ENCODE measurements around the gene CYP2W1. TPM values are rescaled to one million over a fixed set of nuclear protein-coding genes. Genes with fewer than 3 reads are reported as not detected.
"Not testable (repeated sequence)": the region's sequence is repeated elsewhere in the genome, so short reads cannot be mapped to it uniquely, and the experiment has no call there.

Gene CYP2W1
- polyA plus RNA-seq (ENCODE audit: insufficient read length in 3 of 3): 1 to 10 TPM; 1.1 to 2.6 (median 1.4) TPM

GRCh38 chr7:983004-983615, at the start of gene CYP2W1:
Gene CYP2W1 (plus strand): TSS chr7:983181. CDS start chr7:983212, 31 bp downstream.
- DNase-seq (ENCODE audit: low read depth in 3 of 3, low spot score in 2 of 3): no peak

DNA sequence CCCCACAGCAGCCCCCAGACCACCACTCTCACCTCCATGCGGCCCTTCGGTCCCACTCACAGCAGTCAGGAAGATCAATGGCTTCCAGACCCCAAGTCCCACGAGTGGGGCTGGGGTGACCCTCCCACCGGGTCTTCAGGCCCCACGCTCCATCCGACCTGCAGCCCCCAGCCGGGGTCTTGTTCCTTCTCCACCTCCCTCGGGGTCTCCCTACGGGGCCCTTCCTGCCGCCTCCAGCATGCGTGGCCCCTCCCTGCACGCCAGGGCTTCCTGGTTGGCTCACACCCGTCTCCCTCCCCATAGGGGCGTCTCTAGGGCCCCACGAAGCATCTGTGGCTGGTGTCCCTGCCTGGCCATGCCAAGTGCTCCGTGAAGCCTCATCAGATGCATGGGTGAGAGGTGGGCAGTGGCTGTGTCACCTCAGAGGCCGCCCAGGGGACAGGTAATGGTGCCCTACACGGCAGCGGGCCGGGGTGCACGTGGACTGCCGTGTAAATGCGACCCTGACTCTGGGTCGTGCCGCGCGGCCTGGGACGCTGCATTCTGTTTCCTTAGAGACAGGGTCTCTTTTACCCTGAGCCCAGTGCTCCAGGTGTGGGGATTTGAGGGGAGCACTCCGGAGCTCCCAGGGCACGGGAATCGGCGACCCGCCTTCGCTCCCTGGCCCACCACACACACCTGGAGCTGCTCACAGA, 48.4 kb upstream of the CYP2W1 start:
- no peak for DNase-seq (ENCODE audit: low read depth in 3 of 3, low spot score in 2 of 3)

- DNase-seq (ENCODE audit: low read depth in 3 of 3, low spot score in 2 of 3): no peak
Observed at GRCh38 chr7:935164-935873, 47.7 kb upstream of the CYP2W1 start.

GRCh38 chr7:935874-936385, 47.1 kb upstream of the CYP2W1 start:
- DNase-seq (ENCODE audit: low read depth in 3 of 3, low spot score in 2 of 3): no peak

DNA sequence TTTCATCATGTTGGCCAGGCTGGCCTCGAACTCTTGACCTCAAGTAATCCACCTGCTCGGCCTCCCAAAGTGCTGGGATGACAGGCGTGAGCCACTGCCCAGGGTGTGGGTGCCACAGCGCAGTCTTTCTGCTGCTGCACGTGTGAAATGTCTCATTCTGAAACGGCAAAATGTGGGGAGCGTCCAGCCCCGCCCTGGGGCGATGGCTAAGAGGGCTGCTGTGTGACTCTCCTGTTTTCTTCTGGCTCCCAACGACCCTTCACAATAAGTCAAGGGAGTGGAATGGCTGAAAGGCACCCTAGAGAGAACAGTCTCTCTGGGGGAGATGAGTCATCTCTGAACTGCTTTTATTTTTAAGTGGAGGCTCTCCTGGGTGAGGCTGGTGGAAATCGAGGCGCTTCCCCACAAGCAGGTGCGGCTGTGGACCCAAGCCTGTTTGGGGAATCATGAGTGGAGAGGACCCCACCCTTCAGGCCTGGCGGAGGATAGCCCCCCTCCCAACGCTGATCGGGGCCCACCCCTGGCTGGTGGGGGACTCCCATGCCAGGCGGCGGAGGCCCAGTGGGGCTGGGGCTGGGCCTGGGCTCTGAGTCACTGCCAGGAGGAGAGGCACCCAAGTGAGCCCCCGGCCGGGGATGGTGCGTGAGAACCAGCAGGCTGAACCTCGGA, 46.5 kb upstream of the CYP2W1 start:
- DNase-seq (ENCODE audit: low read depth in 3 of 3, low spot score in 2 of 3): no peak

DNA sequence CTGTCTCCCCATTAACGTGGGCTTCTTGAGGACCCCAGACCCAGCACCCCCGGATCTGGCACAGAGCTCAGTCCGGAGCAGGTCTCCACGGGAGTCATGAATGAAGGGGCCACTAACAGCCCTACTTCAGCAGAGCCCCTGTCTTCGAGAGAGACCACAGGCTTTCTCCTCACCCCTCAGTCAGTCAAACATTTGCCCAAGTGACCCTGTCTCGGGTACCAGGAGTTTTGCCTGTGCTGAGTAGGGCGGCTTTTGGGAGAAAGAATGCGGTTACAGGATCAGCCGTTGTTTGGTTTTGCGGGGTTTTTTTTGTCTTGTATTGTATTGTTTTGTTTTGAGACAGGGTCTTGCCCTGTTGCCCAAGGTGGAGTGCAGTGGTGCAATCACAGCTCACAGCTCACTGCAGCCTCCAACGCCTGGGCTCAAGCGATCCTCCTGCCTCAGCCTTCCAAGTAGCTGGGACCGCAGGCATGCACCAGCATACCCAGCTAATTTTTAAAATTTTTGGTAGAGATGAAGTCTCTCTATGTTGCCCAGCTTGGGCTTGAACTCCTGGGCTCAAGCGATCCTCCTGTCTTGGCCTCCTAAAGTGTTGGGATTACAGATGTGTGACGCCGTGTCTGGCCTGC, 45.0 kb upstream of the CYP2W1 start:
- DNase-seq (ENCODE audit: low read depth in 3 of 3, low spot score in 2 of 3): no peak

- no peak for DNase-seq (ENCODE audit: low read depth in 3 of 3, low spot score in 2 of 3)
Observed at GRCh38 chr7:938546-939185, 44.3 kb upstream of the CYP2W1 start.

GRCh38 chr7:939843-940242, 43.1 kb upstream of the CYP2W1 start:
- DNase-seq (ENCODE audit: low read depth in 3 of 3, low spot score in 2 of 3): no peak

DNA sequence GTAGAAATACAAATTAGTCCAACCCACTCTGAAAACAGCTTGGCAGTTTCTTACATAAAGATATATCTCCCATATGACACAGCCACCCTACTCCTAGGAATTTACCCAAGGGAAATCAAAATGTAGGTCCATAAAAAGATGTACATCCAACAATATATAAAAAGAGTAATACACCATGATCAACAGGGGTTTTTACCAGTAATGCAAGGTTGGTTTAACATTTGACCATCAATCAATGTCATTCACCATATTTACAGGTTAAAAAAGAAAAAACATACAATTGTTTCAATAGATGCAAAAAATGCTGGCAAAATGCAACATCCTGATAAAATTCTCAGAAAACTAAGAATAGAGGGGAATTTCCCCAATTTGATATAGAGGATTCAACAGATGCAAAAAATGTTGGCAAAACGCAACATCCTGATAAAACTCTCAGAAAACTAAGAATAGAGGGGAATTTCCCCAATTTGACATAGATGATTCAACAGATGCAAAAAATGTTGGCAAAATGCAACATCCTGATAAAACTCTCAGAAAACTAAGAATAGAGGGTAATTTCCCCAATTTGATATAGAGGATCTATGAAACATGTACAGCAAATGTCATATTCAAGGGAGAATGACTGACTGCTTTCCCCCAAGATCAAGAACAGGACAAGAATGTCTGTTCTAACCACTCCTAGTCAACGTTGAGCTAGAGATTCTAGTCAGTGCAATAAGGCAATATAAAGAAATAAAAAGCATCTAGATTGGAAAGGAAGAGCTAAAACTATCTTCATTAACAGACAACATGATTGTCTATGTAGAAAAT, 42.2 kb upstream of the CYP2W1 start:
- no peak for DNase-seq (ENCODE audit: low read depth in 3 of 3, low spot score in 2 of 3)

DNA sequence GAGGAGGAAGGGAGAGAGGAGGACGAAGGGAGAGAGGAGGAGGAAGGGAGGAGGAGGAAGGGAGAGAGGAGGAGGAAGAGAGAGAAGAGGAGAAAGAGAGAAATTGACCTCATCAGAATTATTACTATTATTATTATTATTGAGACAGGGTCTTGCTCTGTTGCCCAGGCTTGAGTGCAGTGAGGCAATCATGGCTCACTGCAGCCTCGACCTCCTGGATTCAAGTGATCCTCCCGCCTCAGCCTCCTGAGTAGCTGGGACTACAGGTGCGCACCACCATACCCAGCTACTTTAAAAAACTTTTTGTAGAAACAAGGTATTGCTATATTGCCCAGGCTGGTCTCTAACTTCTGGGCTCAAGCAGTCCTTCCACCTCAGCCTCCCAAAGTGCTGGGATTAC, 39.2 kb upstream of the CYP2W1 start:
- DNase-seq (ENCODE audit: low read depth in 3 of 3, low spot score in 2 of 3): not testable (repeated sequence)

GRCh38 chr7:944744-945143, 38.2 kb upstream of the CYP2W1 start:
- no peak for DNase-seq (ENCODE audit: low read depth in 3 of 3, low spot score in 2 of 3)

- DNase-seq (ENCODE audit: low read depth in 3 of 3, low spot score in 2 of 3): no peak
Observed at GRCh38 chr7:945147-945555, 37.8 kb upstream of the CYP2W1 start.

GRCh38 chr7:945556-946255, 37.3 kb upstream of the CYP2W1 start:
- DNase-seq (ENCODE audit: low read depth in 3 of 3, low spot score in 2 of 3): peak in 1 of 3 donors; percentile 34

DNA sequence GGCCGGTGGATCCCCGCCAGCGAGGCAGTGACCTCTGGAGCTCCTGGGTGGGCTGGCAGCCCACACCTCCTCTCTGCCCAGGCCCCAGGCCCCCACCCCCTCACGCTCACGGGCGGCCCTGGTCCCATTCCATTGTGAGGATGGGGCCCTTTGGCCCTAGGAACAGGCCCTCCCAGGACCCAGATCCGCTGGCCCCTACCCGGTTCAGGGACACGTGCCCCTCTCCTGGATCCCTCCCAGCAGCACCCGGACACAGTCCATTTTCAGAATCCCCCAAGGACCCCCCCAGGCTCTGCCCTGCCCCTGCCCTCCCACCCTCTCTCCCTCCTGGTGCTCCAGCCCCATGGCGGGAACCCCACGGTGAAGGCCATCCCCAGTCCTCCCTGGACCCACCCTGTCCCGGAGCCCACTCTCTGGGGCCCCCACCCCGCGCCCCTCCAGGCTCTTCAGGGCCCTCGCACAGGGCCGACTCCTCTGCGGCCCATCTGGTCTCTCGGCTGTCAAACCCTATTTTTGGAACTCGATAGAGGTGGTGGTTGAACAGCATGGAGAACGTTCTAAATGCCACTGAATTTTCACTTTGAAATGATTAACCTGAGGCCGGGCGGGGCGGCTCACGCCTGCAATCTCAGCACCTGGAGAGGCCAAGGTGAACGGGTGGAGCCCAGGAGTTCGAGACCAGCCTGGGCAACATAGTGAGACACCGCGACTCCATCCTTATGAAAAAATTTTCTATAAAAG, 36.6 kb upstream of the CYP2W1 start:
- no peak for DNase-seq (ENCODE audit: low read depth in 3 of 3, low spot score in 2 of 3)

- DNase-seq (ENCODE audit: low read depth in 3 of 3, low spot score in 2 of 3): no peak
Observed at GRCh38 chr7:947391-948210, 35.4 kb upstream of the CYP2W1 start.

- DNase-seq (ENCODE audit: low read depth in 3 of 3, low spot score in 2 of 3): no peak
Observed at GRCh38 chr7:949021-949934, 33.7 kb upstream of the CYP2W1 start.
